Measurements from ENCODE around the gene CRYZ. TPM values are rescaled to one million over a fixed set of nuclear protein-coding genes. Genes with fewer than 3 reads are reported as not detected.

Gene CRYZ
- total and polyA plus RNA-seq, 2 of the 4 experiments (the other 2 are of a cell fraction) = 40.6 to 43.4 TPM

DNA sequence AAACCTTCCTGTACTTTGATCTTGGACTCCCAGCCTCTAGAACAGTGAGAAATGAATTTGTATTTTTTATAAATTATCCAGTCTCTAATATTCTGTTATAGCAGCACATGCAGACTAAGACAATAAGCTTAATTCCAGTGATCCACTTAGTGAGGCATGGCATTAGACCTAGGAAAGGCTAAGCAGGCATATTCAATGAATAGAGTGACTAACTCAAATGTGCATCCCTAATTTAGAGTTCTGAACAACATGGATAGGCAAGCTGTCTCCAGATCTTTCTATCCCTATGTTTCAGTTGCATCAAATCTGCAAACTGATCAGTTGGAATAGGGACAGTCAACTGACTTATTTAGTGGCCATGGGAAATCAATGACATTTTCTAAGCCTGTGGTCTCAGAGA, 54.9 kb downstream of the CRYZ start:
- Histone ChIP-seq H3K18ac (ENCODE audit: low read depth, low read length) (no peak overlapping the region), H2AK5ac (ENCODE audit: low read depth, low read length) (no peak overlapping the region), H3K27ac (ENCODE audit: insufficient read depth, low read length) (no peak overlapping the region), H2BK15ac (ENCODE audit: low read depth, low read length) (no peak overlapping the region), H3K27me3 (ENCODE audit: control insufficient read depth, insufficient read depth, low read length) (peaks cover 15% of the 10 kb centered on the region), H3K4ac (ENCODE audit: low read depth, low read length) (no peak overlapping the region), H3K14ac (replicated peaks; ENCODE audit: low read depth, low read length) (no peak overlapping the region), H4K5ac (ENCODE audit: low read depth, low read length) (no peak overlapping the region), H2AFZ (replicated peaks; ENCODE audit: low read length, poor library complexity) (no peak overlapping the region), H4K20me1 (ENCODE audit: insufficient read depth, low read length) (no peaks in the 10 kb centered on the region), H2BK5ac (ENCODE audit: low read depth, low read length, poor library complexity, severe bottlenecking) (no peak overlapping the region), H3K4me2 (ENCODE audit: low read depth, low read length) (no peak overlapping the region), H2AK9ac (replicated peaks; ENCODE audit: low read depth, low read length, poor library complexity) (no peak overlapping the region), H4K8ac (ENCODE audit: low read depth in 2 of 2, low read length in 2 of 2) (no peak overlapping the region), H3K4me1 (ENCODE audit: control insufficient read depth, insufficient read depth, low read length) (no peaks in the 10 kb centered on the region; the same call in 1 of the 2 replicates), H3K36me3 (ENCODE audit: control insufficient read depth, insufficient read depth, low read length) (no peaks in the 10 kb centered on the region), H4K91ac (ENCODE audit: insufficient read depth, low read depth, low read length) (no peak overlapping the region), H3K9me3 (ENCODE audit: control insufficient read depth, insufficient read depth, low read length) (no peaks in the 10 kb centered on the region), H3K9ac (ENCODE audit: low read depth, low read length) (no peak overlapping the region), H3K79me1 (ENCODE audit: low read depth in 1 of 2, low read length in 2 of 2) (no peaks in the 10 kb centered on the region), H3K4me3 (ENCODE audit: insufficient read depth, low read depth, low read length) (no peak overlapping the region), H3K56ac (ENCODE audit: extremely low read depth, insufficient read depth, low read length) (no peak overlapping the region), H3K23ac (ENCODE audit: low read depth, low read length) (no peak overlapping the region), H2BK120ac (ENCODE audit: low read depth, low read length) (no peak overlapping the region), H3K9me1 (ENCODE audit: insufficient read depth, low read length) (no peaks in the 10 kb centered on the region), H2BK20ac (ENCODE audit: low read depth, low read length) (no peak overlapping the region)
- intact Hi-C loops (cut with micrococcal nuclease) (no loop called here), in situ Hi-C loops (cut with MboI; ENCODE audit: low sequenced_read_pairs) (no loop called here), dilution Hi-C loops (cut with HindIII; ENCODE audit: low sequenced_read_pairs, unreplicated experiment) (no loop called here)
- DNase-seq (no peak), ATAC-seq (ENCODE audit: low read depth) (no peak)
- ChIA-PET POLR2A (ENCODE audit: unreplicated experiment) (no interaction called here), CTCF (interaction anchor here (1.0 kb wide), 1 partner anchor 12 kb away, joined by 3 read pairs; no protein-coding TSS in a partner anchor)
- no peak for TF ChIP-seq NFE2L2 (IDR thresholded peaks at IDR 0.05; ENCODE audit: low read depth, low read length)
- no peak for TF ChIP-seq MXI1 (IDR thresholded peaks at IDR 0.05; ENCODE audit: borderline replicate concordance, low read depth, low read length)
- TF ChIP-seq RAD21 (IDR thresholded peaks at IDR 0.05; ENCODE audit: low read length) = no peak
- no peak for TF ChIP-seq CHD1 (IDR thresholded peaks at IDR 0.05; ENCODE audit: low read depth, low read length)
- no peak for TF ChIP-seq FOS (IDR thresholded peaks at IDR 0.05; ENCODE audit: low read depth, low read length)
- TF ChIP-seq, protein P1, sequence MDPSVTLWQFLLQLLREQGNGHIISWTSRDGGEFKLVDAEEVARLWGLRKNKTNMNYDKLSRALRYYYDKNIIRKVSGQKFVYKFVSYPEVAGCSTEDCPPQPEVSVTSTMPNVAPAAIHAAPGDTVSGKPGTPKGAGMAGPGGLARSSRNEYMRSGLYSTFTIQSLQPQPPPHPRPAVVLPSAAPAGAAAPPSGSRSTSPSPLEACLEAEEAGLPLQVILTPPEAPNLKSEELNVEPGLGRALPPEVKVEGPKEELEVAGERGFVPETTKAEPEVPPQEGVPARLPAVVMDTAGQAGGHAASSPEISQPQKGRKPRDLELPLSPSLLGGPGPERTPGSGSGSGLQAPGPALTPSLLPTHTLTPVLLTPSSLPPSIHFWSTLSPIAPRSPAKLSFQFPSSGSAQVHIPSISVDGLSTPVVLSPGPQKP (IDR thresholded peaks at IDR 0.05; ENCODE audit: borderline replicate concordance, low read depth, low read length) = no peak
- TF ChIP-seq BHLHE40 (IDR thresholded peaks at IDR 0.05; ENCODE audit: low read depth, low read length) = no peak
- no peak for TF ChIP-seq RFX5 (IDR thresholded peaks at IDR 0.05; ENCODE audit: low read depth, low read length)
- no peak for TF ChIP-seq SMC3 (IDR thresholded peaks at IDR 0.05; ENCODE audit: low read depth, low read length)
- TF ChIP-seq MAZ (IDR thresholded peaks at IDR 0.05; ENCODE audit: borderline replicate concordance, low read depth, low read length) = no peak
- TF ChIP-seq MAFK (IDR thresholded peaks at IDR 0.05; ENCODE audit: low read depth, low read length) = no peak
- no peak for TF ChIP-seq RCOR1 (IDR thresholded peaks at IDR 0.05; ENCODE audit: insufficient replicate concordance, low read length)
- no peak for TF ChIP-seq POLR2A (IDR thresholded peaks at IDR 0.05; ENCODE audit: low read depth, low read length)
- TF ChIP-seq, protein P2, sequence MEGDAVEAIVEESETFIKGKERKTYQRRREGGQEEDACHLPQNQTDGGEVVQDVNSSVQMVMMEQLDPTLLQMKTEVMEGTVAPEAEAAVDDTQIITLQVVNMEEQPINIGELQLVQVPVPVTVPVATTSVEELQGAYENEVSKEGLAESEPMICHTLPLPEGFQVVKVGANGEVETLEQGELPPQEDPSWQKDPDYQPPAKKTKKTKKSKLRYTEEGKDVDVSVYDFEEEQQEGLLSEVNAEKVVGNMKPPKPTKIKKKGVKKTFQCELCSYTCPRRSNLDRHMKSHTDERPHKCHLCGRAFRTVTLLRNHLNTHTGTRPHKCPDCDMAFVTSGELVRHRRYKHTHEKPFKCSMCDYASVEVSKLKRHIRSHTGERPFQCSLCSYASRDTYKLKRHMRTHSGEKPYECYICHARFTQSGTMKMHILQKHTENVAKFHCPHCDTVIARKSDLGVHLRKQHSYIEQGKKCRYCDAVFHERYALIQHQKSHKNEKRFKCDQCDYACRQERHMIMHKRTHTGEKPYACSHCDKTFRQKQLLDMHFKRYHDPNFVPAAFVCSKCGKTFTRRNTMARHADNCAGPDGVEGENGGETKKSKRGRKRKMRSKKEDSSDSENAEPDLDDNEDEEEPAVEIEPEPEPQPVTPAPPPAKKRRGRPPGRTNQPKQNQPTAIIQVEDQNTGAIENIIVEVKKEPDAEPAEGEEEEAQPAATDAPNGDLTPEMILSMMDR (conservative IDR thresholded peaks at IDR 0.05; ENCODE audit: low read depth, low read length) = no peak
- TF ChIP-seq, protein P3, sequence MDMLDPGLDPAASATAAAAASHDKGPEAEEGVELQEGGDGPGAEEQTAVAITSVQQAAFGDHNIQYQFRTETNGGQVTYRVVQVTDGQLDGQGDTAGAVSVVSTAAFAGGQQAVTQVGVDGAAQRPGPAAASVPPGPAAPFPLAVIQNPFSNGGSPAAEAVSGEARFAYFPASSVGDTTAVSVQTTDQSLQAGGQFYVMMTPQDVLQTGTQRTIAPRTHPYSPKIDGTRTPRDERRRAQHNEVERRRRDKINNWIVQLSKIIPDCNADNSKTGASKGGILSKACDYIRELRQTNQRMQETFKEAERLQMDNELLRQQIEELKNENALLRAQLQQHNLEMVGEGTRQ (IDR thresholded peaks at IDR 0.05; ENCODE audit: low read depth, low read length) = no peak
- no peak for TF ChIP-seq CEBPB (IDR thresholded peaks at IDR 0.05; ENCODE audit: low read depth, low read length)
- BruUV-seq (replicated peaks) = no TSS peak

Data from IMR-90 (cell line).